GM19467 (cell line): ENCODE measurements around the gene PEX11B.
"Not testable (repeated sequence)": the region's sequence is repeated elsewhere in the genome, so short reads cannot be mapped to it uniquely, and the experiment has no call there.

ENCODE experiments used
- ATAC-seq: cut with Tn5 transposase; IDR thresholded peaks from one replicate; pipeline ENCODE4 v1.9.1; 2021; ENCODE audit warnings: mild to moderate bottlenecking, moderate library complexity; ENCODE audit not compliant: unreplicated experiment

The PEX11B gene

GRCh38 chr1:145953861-145954260 lies 35.3 kb upstream of the PEX11B start:
- no peak for ATAC-seq

GRCh38 chr1:145952903-145953302 lies 34.4 kb upstream of the PEX11B start:
- no peak for ATAC-seq

- no peak for ATAC-seq
These were observed 33.0 kb upstream of the PEX11B start for GRCh38 chr1:145951526-145951925.

- no peak for ATAC-seq
These were observed 30.7 kb upstream of the PEX11B start for GRCh38 chr1:145949219-145949618.

- no peak for ATAC-seq
These were observed 29.0 kb upstream of the PEX11B start for GRCh38 chr1:145947551-145947950.

GRCh38 chr1:145946477-145946986 lies 28.0 kb upstream of the PEX11B start:
- ATAC-seq, result no peak

- ATAC-seq, result no peak
These were observed 26.0 kb upstream of the PEX11B start for GRCh38 chr1:145944532-145944931.

- no peak for ATAC-seq
These were observed 24.4 kb upstream of the PEX11B start for GRCh38 chr1:145942871-145943270.

GRCh38 chr1:145942405-145942804 lies 23.9 kb upstream of the PEX11B start:
- ATAC-seq, result no peak

GRCh38 chr1:145937436-145937835 lies 18.9 kb upstream of the PEX11B start:
- no peak for ATAC-seq

GRCh38 chr1:145936247-145936646 lies 17.7 kb upstream of the PEX11B start:
- no peak for ATAC-seq

- no peak for ATAC-seq
These were observed 17.2 kb upstream of the PEX11B start for GRCh38 chr1:145935708-145936107.

GRCh38 chr1:145932522-145933009 lies 14.0 kb upstream of the PEX11B start:
- not testable (repeated sequence) for ATAC-seq

- no peak for ATAC-seq
These were observed 9.6 kb upstream of the PEX11B start for GRCh38 chr1:145927916-145928643.

- peak; percentile 93 for ATAC-seq
These were observed 8.8 kb upstream of the PEX11B start, which contains the start of gene RBM8A for GRCh38 chr1:145927063-145927886. Gene RBM8A, minus strand, starts transcription at chr1:145927484. Its CDS starts 58 bp downstream, at chr1:145927426.

- ATAC-seq, result no peak
These were observed 8.2 kb upstream of the PEX11B start for GRCh38 chr1:145926686-145927062.

GRCh38 chr1:145922266-145922665 lies 3.7 kb upstream of the PEX11B start:
- ATAC-seq, result no peak

GRCh38 chr1:145920297-145920696 lies 1.8 kb upstream of the PEX11B start:
- ATAC-seq, result not testable (repeated sequence)

GRCh38 chr1:145918992-145919939 lies 749 bp upstream of the PEX11B start:
- peak; percentile 61 for ATAC-seq

GRCh38 chr1:145917595-145917994 lies 922 bp downstream of the PEX11B start:
- ATAC-seq, result no peak

- ATAC-seq, result no peak
These were observed 1.8 kb downstream of the PEX11B start for GRCh38 chr1:145916745-145917144.
